ENCODE results near the gene FBXO22. TPM values are rescaled to one million over a fixed set of nuclear protein-coding genes. Genes with fewer than 3 reads are reported as not detected.

The FBXO22 gene
- total RNA-seq, 2 experiments from 2014 or later: 66.7 to 67.4 TPM

- POLR2A ChIA-PET: interaction anchor here (1.1 kb wide), 1 partner anchor 12 kb away, joined by 4 read pairs; no protein-coding TSS in a partner anchor
- CTCF ChIA-PET: interaction anchor here (0.6 to 2.8 kb wide), 11 partner anchors 9 to 282 kb away, joined by 3 to 10 read pairs (median 5); no protein-coding TSS in a partner anchor
- intact Hi-C loops (cut with micrococcal nuclease): no loop called here
- Mint-ChIP-seq H3K4me1 (ENCODE audit: low read depth) (peaks cover 24% of the 10 kb centered on the region), H3K4me3 (no peak overlapping the region), H3K36me3 (peaks cover 39% of the 10 kb centered on the region), H3K27ac (no peak overlapping the region), H3K27me3 (no peaks in the 10 kb centered on the region), H3K9me3 (no peaks in the 10 kb centered on the region)
- DNase-seq: no peak
Measured at GRCh38 chr15:75921732-75922703, 18.3 kb downstream of the FBXO22 start.

GRCh38 chr15:75923756-75924155 is 20.1 kb downstream of the FBXO22 start:
- no peak overlapping the region for H3K27ac Mint-ChIP-seq
- no peak overlapping the region for H3K4me3 Mint-ChIP-seq
- H3K27me3 Mint-ChIP-seq: no peaks in the 10 kb centered on the region
- ChIA-PET POLR2A (no interaction called here), CTCF (interaction anchor here (1.4 to 1.5 kb wide), 2 partner anchors 122 to 215 kb away, joined by 4 to 6 read pairs; no protein-coding TSS in a partner anchor)
- no peaks in the 10 kb centered on the region for H3K9me3 Mint-ChIP-seq
- DNase-seq: peak; percentile 33
- H3K36me3 Mint-ChIP-seq: peaks cover 28% of the 10 kb centered on the region
- intact Hi-C loops (cut with micrococcal nuclease): no loop called here
- peaks cover 24% of the 10 kb centered on the region for H3K4me1 Mint-ChIP-seq (ENCODE audit: low read depth)

GRCh38 chr15:75924576-75924975 is 20.9 kb downstream of the FBXO22 start:
- intact Hi-C loops (cut with micrococcal nuclease): no loop called here
- H3K9me3 Mint-ChIP-seq: no peaks in the 10 kb centered on the region
- H3K4me1 Mint-ChIP-seq (ENCODE audit: low read depth): peaks cover 24% of the 10 kb centered on the region
- no peaks in the 10 kb centered on the region for H3K27me3 Mint-ChIP-seq
- DNase-seq: no peak
- no peak overlapping the region for H3K4me3 Mint-ChIP-seq
- peaks cover 28% of the 10 kb centered on the region for H3K36me3 Mint-ChIP-seq
- CTCF ChIA-PET: interaction anchor here (0.7 to 1.4 kb wide), 2 partner anchors 15 to 123 kb away, joined by 3 to 4 read pairs; no protein-coding TSS in a partner anchor
- no peak overlapping the region for H3K27ac Mint-ChIP-seq
- POLR2A ChIA-PET: no interaction called here

- DNase-seq: no peak
- H3K36me3 Mint-ChIP-seq: peaks cover 31% of the 10 kb centered on the region
- POLR2A ChIA-PET: interaction anchor here (0.7 kb wide), 1 partner anchor 18 kb away, joined by 3 read pairs; no protein-coding TSS in a partner anchor
- CTCF ChIA-PET: no interaction called here
- no peak overlapping the region for H3K4me3 Mint-ChIP-seq
- no peak overlapping the region for H3K27ac Mint-ChIP-seq
- H3K9me3 Mint-ChIP-seq: no peaks in the 10 kb centered on the region
- intact Hi-C loops (cut with micrococcal nuclease): no loop called here
- H3K4me1 Mint-ChIP-seq (ENCODE audit: low read depth): peaks cover 30% of the 10 kb centered on the region
- no peaks in the 10 kb centered on the region for H3K27me3 Mint-ChIP-seq
Measured at GRCh38 chr15:75925440-75925839, 21.8 kb downstream of the FBXO22 start.

GRCh38 chr15:75926931-75927330 is 23.3 kb downstream of the FBXO22 start:
- DNase-seq: no peak
- peaks cover 30% of the 10 kb centered on the region for H3K4me1 Mint-ChIP-seq (ENCODE audit: low read depth)
- intact Hi-C loops (cut with micrococcal nuclease): no loop called here
- no peaks in the 10 kb centered on the region for H3K27me3 Mint-ChIP-seq
- H3K36me3 Mint-ChIP-seq: peaks cover 36% of the 10 kb centered on the region
- H3K27ac Mint-ChIP-seq: no peak overlapping the region
- CTCF ChIA-PET: interaction anchor here (1.0 kb wide), 1 partner anchor 117 kb away, joined by 3 read pairs; no protein-coding TSS in a partner anchor
- POLR2A ChIA-PET: no interaction called here
- H3K4me3 Mint-ChIP-seq: no peak overlapping the region
- no peaks in the 10 kb centered on the region for H3K9me3 Mint-ChIP-seq

GRCh38 chr15:75927601-75928000 is 23.9 kb downstream of the FBXO22 start:
- intact Hi-C loops (cut with micrococcal nuclease): no loop called here
- Mint-ChIP-seq H3K4me3 (no peak overlapping the region), H3K27me3 (no peaks in the 10 kb centered on the region), H3K27ac (no peak overlapping the region), H3K9me3 (no peaks in the 10 kb centered on the region), H3K36me3 (peaks cover 34% of the 10 kb centered on the region), H3K4me1 (ENCODE audit: low read depth) (peaks cover 24% of the 10 kb centered on the region)
- CTCF ChIA-PET: interaction anchor here (1.0 to 2.3 kb wide), 2 partner anchors 118 kb away, joined by 3 to 10 read pairs; no protein-coding TSS in a partner anchor
- DNase-seq: no peak
- POLR2A ChIA-PET: no interaction called here

GRCh38 chr15:75928680-75929608 is 25.3 kb downstream of the FBXO22 start:
- Mint-ChIP-seq H3K27ac (no peak overlapping the region), H3K27me3 (no peaks in the 10 kb centered on the region), H3K9me3 (no peaks in the 10 kb centered on the region), H3K36me3 (peaks cover 39% of the 10 kb centered on the region), H3K4me3 (no peak overlapping the region), H3K4me1 (ENCODE audit: low read depth) (peaks cover 19% of the 10 kb centered on the region)
- POLR2A ChIA-PET: no interaction called here
- CTCF ChIA-PET: interaction anchor here (0.7 to 2.3 kb wide), 6 partner anchors 14 to 827 kb away, joined by 3 to 10 read pairs (median 3); no protein-coding TSS in a partner anchor
- intact Hi-C loops (cut with micrococcal nuclease): no loop called here
- peak; percentile 11 for DNase-seq

GRCh38 chr15:75929799-75930565 is 26.3 kb downstream of the FBXO22 start:
- H3K9me3 Mint-ChIP-seq: no peaks in the 10 kb centered on the region
- ChIA-PET POLR2A (no interaction called here), CTCF (interaction anchor here (0.7 to 2.3 kb wide), 4 partner anchors 9 to 826 kb away, joined by 3 to 10 read pairs (median 5); no protein-coding TSS in a partner anchor)
- peaks cover 40% of the 10 kb centered on the region for H3K36me3 Mint-ChIP-seq
- H3K4me3 Mint-ChIP-seq: no peak overlapping the region
- peaks cover 17% of the 10 kb centered on the region for H3K4me1 Mint-ChIP-seq (ENCODE audit: low read depth)
- H3K27ac Mint-ChIP-seq: no peak overlapping the region
- DNase-seq: no peak
- H3K27me3 Mint-ChIP-seq: no peaks in the 10 kb centered on the region
- intact Hi-C loops (cut with micrococcal nuclease): no loop called here

- no peaks in the 10 kb centered on the region for H3K27me3 Mint-ChIP-seq
- no peak overlapping the region for H3K27ac Mint-ChIP-seq
- peaks cover 41% of the 10 kb centered on the region for H3K36me3 Mint-ChIP-seq
- ChIA-PET POLR2A (no interaction called here), CTCF (interaction anchor here (1.3 kb wide), 1 partner anchor 10 kb away, joined by 6 read pairs; no protein-coding TSS in a partner anchor)
- intact Hi-C loops (cut with micrococcal nuclease): no loop called here
- no peak overlapping the region for H3K4me3 Mint-ChIP-seq
- H3K4me1 Mint-ChIP-seq (ENCODE audit: low read depth): peaks cover 14% of the 10 kb centered on the region
- DNase-seq: no peak
- no peaks in the 10 kb centered on the region for H3K9me3 Mint-ChIP-seq
Measured at GRCh38 chr15:75930866-75931265, 27.2 kb downstream of the FBXO22 start.

- intact Hi-C loops (cut with micrococcal nuclease): no loop called here
- CTCF ChIA-PET: interaction anchor here (0.6 kb wide), 2 partner anchors 14 to 193 kb away, joined by 3 to 4 read pairs; no protein-coding TSS in a partner anchor
- no peak overlapping the region for H3K27ac Mint-ChIP-seq
- H3K27me3 Mint-ChIP-seq: peaks cover 9% of the 10 kb centered on the region
- no peak for DNase-seq
- H3K4me1 Mint-ChIP-seq (ENCODE audit: low read depth): no peaks in the 10 kb centered on the region
- peaks cover 12% of the 10 kb centered on the region for H3K36me3 Mint-ChIP-seq
- POLR2A ChIA-PET: no interaction called here
- H3K9me3 Mint-ChIP-seq: peaks cover 14% of the 10 kb centered on the region
- H3K4me3 Mint-ChIP-seq: no peak overlapping the region
Measured at GRCh38 chr15:75942464-75942863, 38.8 kb downstream of the FBXO22 start.

- H3K4me3 Mint-ChIP-seq: no peak overlapping the region
- ChIA-PET CTCF (interaction anchor here (0.6 kb wide), 1 partner anchor 192 kb away, joined by 4 read pairs; no protein-coding TSS in a partner anchor), POLR2A (no interaction called here)
- peaks cover 13% of the 10 kb centered on the region for H3K27me3 Mint-ChIP-seq
- intact Hi-C loops (cut with micrococcal nuclease): no loop called here
- H3K36me3 Mint-ChIP-seq: peaks cover 5% of the 10 kb centered on the region
- H3K9me3 Mint-ChIP-seq: peaks cover 13% of the 10 kb centered on the region
- H3K27ac Mint-ChIP-seq: no peak overlapping the region
- no peak for DNase-seq
- no peaks in the 10 kb centered on the region for H3K4me1 Mint-ChIP-seq (ENCODE audit: low read depth)
Measured at GRCh38 chr15:75943246-75943645, 39.6 kb downstream of the FBXO22 start.

All from activated CD4-positive, alpha-beta memory T cell treated with anti-CD3 and anti-CD28 coated beads for 36 hours (primary cell).